ENCODE results near the gene MAP3K10.
A peak's percentile ranks its signal among the peaks of the same experiment; 100 is the strongest.

The MAP3K10 gene

DNA sequence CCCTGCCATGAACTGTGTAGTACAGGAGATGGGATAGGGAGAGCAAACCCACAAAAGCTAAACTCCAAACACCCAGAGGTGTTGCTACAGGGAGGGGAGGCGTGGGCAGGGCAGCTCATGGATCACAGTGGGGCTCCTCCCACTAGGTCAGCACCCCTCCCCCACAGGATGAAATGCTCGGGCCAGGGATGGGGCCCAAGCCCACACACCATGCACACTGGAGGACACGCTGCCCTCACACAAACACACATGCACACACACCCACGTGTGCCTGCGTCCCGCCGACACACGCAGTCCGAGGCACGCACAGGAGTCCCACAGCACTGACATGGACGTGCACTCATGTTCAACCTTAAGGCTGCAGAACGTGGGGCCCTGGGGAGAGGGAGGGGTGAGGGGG, 41.3 kb downstream of the MAP3K10 start:
- TF ChIP-seq, protein P1, sequence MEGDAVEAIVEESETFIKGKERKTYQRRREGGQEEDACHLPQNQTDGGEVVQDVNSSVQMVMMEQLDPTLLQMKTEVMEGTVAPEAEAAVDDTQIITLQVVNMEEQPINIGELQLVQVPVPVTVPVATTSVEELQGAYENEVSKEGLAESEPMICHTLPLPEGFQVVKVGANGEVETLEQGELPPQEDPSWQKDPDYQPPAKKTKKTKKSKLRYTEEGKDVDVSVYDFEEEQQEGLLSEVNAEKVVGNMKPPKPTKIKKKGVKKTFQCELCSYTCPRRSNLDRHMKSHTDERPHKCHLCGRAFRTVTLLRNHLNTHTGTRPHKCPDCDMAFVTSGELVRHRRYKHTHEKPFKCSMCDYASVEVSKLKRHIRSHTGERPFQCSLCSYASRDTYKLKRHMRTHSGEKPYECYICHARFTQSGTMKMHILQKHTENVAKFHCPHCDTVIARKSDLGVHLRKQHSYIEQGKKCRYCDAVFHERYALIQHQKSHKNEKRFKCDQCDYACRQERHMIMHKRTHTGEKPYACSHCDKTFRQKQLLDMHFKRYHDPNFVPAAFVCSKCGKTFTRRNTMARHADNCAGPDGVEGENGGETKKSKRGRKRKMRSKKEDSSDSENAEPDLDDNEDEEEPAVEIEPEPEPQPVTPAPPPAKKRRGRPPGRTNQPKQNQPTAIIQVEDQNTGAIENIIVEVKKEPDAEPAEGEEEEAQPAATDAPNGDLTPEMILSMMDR (IDR thresholded peaks at IDR 0.05; ENCODE audit: insufficient read depth, low read length, missing control alignments) = no peak
- ChIA-PET CTCF (interaction anchor here (0.9 to 1.3 kb wide), 2 partner anchors 12 to 13 kb away, joined by 3 read pairs; no protein-coding TSS in a partner anchor), POLR2A (no interaction called here)
- no peak for DNase-seq (ENCODE audit: low read depth, low spot score)
- H3K4me3 ChIP-seq (ENCODE audit: low read depth, low read length) = no peak overlapping the region

DNA sequence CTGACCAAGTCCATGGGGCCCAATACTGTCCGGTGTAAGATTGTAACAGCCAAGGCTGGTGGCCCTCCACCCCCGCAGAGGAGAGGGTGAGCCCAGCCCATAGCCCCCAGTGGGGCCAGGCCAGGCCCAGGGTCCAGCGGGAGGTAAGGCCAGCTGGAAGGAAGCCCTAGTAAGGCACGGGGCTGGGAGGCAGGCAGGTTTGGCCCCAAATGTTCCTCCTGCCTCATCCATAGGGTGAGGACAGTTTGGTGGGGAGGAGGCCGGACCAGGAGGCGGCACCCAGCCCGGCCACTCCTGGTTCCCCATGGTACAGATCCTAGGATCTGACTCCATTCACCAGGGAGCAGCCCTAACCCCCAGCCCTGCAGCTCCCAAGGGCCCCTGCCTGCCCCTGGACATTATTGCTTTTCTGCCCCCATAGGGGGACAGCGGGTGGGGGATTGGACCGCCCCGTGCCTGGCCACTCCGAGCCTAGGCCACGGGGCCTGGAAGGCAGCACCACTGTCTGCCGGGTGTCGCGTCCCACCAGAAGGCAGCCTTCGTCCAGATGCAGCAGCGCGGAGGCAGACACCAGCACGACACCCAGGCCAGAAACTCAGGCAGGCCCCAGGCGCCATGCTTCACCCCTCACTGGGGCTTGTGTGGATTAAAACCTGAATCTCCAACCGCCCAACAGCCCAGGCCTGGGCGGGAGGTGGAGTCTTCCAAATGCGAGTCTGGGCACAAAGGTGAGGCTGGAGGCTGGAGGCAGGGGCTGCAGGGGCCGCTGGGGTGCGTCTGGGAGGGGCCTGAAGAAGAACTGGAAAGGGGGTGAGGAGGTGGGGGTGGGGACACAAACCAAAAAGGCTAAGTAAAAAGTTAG, 42.0 kb downstream of the MAP3K10 start:
- CTCF ChIA-PET = interaction anchor here (1.3 kb wide), 1 partner anchor 12 kb away, joined by 3 read pairs; no protein-coding TSS in a partner anchor
- POLR2A ChIA-PET = no interaction called here
- no peak overlapping the region for H3K4me3 ChIP-seq (ENCODE audit: low read depth, low read length)

DNA sequence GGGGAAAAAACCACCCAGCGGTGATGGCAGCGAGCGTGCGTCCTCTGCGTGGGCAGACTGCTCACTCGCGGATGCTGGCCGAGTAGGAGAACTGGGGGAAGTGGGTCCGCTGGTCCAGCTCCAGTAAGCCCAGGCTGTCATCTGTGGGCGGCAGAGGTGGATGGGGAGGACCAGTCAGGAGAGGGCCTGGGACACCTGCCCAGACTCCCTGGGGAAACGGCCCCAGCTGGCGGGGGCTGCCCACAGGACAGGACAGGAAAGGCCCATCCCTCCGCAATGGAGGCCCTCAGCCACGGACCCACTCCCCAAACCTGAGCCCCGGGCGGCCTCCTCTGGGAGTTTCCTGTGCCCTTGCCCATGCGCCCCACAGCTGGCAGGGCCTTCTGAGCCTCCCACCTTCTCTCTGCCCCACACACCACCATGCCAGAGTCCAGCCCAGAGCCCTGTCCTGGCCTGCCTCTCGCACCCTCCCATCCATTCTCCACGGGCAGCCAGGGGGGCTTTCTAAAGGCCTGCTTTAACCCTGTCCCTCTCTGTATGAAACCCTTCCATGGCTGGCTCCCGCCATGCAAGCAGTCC, 42.7 kb downstream of the MAP3K10 start:
- no peak for DNase-seq (ENCODE audit: low read depth, low spot score)
- TF ChIP-seq, protein P1 (IDR thresholded peaks at IDR 0.05; ENCODE audit: insufficient read depth, low read length, missing control alignments) = no peak
- ChIA-PET CTCF (no interaction called here), POLR2A (no interaction called here)
- H3K4me3 ChIP-seq (ENCODE audit: low read depth, low read length) = no peak overlapping the region

More for the DNA sequence above, 42.0 kb downstream of the MAP3K10 start:
- TF ChIP-seq, protein P1 (IDR thresholded peaks at IDR 0.05; ENCODE audit: insufficient read depth, low read length, missing control alignments) = no peak
- DNase-seq (ENCODE audit: low read depth, low spot score) = no peak

DNA sequence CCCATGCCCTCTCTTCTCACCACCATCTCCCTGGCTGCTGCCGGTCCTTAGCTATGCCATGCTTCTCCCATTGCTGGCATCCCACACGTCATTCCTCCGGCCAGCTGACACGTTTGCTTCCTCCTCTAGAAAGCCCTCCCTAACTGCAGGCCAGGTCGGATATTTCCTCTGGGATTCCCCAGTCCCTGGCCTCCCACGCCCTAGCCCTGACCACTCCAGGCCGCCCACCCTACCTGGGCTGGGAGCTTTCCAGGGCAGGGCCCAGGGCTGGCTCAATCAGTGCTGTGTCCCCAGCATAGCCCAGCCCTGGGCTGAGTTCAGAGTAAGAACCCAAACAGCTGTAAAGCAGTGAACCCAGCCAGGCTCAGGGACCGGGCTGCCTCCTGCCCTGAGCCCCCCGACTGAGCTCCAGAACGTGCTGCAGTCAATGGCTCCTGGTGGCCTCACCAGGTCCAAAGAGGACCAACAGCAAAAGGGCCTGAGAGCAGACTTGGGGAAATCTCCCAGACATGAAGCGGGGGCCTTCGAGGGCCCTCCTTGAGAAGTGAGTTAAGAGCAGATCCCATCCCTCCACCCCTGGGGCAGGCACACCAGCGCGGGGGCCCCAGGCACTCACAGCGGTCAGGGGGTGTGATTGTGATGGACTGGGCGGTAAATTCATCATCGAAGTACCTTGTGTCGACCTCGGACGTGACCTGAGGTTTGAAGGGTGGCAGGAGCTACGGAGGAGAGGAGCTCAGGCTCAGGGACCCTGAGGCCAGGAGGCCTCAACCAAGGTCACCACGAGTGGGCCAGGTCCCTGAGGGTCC, 43.4 kb downstream of the MAP3K10 start:
- no peak for DNase-seq (ENCODE audit: low read depth, low spot score)
- ChIA-PET CTCF (interaction anchor here (0.6 to 0.7 kb wide), 2 partner anchors 14 to 36 kb away, joined by 3 read pairs; no protein-coding TSS in a partner anchor), POLR2A (no interaction called here)
- TF ChIP-seq, protein P1 (IDR thresholded peaks at IDR 0.05; ENCODE audit: insufficient read depth, low read length, missing control alignments) = no peak
- no peak overlapping the region for H3K4me3 ChIP-seq (ENCODE audit: low read depth, low read length)

DNA sequence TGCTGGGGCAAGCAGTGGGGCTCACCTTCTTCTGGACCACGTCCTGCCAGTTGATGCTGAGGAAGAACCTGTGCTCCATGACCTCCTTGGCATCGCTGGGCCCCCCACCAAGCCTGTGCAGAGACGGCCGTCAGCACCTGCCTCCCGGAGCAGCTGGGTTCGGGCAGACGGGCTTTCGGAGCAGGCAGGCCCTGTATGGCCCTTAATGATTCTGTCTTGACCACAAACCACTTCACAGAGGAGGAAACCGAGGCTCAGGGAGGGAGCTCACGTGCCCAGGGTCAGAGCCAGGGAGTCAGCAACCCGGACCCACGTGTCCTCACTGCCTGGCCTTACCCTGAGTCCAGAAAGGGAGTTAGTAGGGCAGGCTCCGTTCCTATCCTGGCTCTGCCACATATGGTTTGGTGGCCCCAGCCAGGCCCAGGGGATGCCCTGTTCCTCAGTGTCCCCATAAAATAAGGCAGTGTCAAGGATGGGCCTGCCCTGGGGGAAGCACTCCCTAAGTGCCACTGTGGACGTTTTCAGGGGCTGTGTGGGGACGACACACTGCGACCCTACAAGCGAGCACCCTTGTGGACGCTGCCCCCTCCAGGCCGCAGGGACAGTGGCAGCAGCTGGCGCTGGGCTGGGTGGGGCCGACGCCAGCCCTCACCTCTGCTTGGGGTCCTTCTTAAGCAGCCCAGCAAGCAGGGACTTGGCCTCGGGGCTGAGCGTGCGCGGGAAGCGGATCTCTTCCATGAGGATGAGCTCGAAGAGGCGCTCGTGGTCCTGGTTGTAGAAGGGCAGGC, 44.2 kb downstream of the MAP3K10 start:
- TF ChIP-seq, protein P1 (IDR thresholded peaks at IDR 0.05; ENCODE audit: insufficient read depth, low read length, missing control alignments) = peak; percentile 23
- no peak for DNase-seq (ENCODE audit: low read depth, low spot score)
- H3K4me3 ChIP-seq (ENCODE audit: low read depth, low read length) = no peak overlapping the region
- POLR2A ChIA-PET = no interaction called here
- CTCF ChIA-PET = interaction anchor here (0.6 to 0.7 kb wide), 2 partner anchors 35 to 61 kb away, joined by 3 read pairs; no protein-coding TSS in a partner anchor
